Activated naive CD8-positive, alpha-beta T cell (primary cell): ENCODE measurements around the gene HOXD4.

ENCODE experiments used
- H3K27ac Mint-ChIP-seq: one replicate; pipeline ENCODE4 v1.8.0; 2021; ENCODE audit warnings: mixed read lengths
- H3K27me3 Mint-ChIP-seq: one replicate; pipeline ENCODE4 v1.8.0; 2021; ENCODE audit warnings: mixed read lengths
- H3K36me3 Mint-ChIP-seq: one replicate; pipeline ENCODE4 v1.8.0; 2021; ENCODE audit warnings: mixed read lengths
- H3K4me1 Mint-ChIP-seq: one replicate; pipeline ENCODE4 v1.8.0; 2021; ENCODE audit warnings: low read depth, mixed read lengths
- H3K4me3 Mint-ChIP-seq: one replicate; pipeline ENCODE4 v1.8.0; 2021; ENCODE audit warnings: mild to moderate bottlenecking, mixed read lengths
- H3K9me3 Mint-ChIP-seq: one replicate; pipeline ENCODE4 v1.8.0; 2021; ENCODE audit warnings: low read depth, mixed read lengths

HOXD4 gene

DNA sequence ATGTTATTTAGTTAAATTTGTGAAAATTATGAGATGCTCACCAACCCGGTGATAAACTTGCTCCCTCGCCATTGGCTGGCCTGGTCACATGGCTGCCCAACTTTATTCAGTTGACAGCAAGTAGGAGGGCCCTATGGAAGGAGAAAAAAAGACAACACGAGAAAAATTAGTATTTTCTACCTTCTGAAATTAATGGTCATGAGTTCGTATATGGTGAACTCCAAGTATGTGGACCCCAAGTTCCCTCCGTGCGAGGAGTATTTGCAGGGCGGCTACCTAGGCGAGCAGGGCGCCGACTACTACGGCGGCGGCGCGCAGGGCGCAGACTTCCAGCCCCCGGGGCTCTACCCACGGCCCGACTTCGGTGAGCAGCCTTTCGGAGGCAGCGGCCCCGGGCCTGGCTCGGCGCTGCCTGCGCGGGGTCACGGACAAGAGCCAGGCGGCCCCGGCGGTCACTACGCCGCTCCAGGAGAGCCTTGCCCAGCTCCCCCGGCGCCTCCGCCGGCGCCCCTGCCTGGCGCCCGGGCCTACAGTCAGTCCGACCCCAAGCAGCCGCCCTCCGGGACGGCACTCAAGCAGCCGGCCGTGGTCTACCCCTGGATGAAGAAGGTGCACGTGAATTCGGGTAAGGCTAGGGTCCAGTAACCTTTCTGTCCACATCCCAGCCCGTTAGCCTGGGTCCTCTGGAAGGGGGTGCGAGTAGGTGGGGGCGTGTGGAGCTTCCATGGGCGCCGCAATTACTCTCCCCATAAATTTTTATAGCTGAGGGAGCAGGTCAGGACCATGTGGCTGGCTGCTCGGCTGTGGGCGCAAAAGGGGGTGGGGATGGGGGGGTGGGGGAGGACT is at the start of gene HOXD4:
Gene HOXD4 (plus strand): TSS at position 109 of the 846 bp plus-strand sequence. CDS start 84 bp downstream, at position 193.
- Mint-ChIP-seq H3K27ac (no peak within 1 kb of the TSS), H3K27me3 (peaks cover 55% of the 10 kb centered on the region), H3K4me1 (peaks cover 17% of the 10 kb centered on the region), H3K4me3 (peak within 1 kb of the TSS; percentile 44), H3K9me3 (no peaks in the 10 kb centered on the region), H3K36me3 (no peaks in the 10 kb centered on the region)

DNA sequence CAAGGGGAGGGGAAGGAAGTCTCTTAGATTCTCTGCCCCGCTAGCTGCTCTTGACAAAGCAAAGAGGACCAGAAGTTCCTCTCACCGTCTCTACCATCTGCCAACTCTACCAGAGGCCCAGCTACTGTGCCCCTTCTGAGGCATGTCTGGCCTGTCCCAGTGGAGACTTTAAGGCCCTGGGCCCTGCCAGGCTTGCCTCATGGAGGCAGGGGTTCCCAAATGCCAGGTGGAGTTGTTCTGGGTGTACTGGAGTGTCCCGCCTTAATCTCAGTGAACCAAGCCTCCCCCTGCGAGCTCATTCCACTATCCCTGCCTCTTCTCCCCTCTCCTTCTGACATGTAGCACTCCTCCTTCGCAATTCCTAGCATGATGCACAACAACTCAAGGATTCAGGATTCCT is 49.5 kb upstream of the HOXD4 start:
- Mint-ChIP-seq H3K4me1 (peaks cover 35% of the 10 kb centered on the region), H3K9me3 (no peaks in the 10 kb centered on the region), H3K36me3 (no peaks in the 10 kb centered on the region), H3K27me3 (peaks cover 57% of the 10 kb centered on the region), H3K4me3 (no peak overlapping the region), H3K27ac (no peak overlapping the region)

DNA sequence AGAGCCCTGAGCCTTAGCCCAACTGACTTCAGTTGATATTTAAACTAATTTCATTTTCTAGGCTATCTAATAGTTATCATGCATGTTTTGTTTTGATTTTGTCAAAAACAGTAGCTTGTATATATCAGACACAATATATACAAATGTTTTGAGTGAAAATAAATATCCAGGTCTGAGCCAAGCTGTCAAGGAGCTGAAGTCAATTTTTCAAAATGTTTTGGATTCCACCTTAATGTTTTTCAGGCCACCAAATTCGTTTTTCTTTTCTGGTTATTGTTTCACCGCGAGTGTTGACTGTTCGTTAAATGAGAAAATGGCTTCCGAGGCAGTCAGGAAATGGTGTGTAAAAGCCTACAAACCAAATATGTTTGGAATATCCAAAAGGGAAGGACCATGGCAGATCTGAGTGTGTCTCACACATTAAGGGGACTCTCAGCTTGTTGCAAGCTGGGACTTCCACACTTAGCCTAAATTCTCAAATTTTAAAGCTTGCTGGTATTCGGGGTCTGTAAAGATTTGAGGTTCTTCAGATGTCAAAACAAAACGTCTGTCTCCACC is 49.0 kb upstream of the HOXD4 start:
- H3K36me3 Mint-ChIP-seq: no peaks in the 10 kb centered on the region

DNA sequence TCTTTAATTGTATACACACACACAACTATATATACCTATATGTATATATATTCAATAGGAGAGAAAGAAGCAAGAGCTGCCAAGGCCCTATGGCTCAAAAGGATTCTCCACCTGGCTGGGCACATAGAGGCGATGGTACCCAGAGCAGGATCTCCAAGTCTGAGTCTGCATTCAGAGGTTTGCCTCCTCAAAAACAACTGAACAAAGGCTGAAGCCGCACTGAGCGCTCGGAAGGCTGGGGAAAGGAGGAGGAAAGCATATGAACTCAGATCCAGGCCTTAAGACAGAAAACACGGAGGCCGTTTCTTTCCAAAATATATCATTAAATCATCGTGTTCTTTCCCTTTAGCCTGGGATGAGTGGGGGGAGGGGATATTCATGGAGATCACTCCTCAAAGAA is 48.2 kb upstream of the HOXD4 start:
- H3K9me3 Mint-ChIP-seq: no peaks in the 10 kb centered on the region
- peaks cover 25% of the 10 kb centered on the region for H3K4me1 Mint-ChIP-seq
- no peak overlapping the region for H3K4me3 Mint-ChIP-seq
- H3K27ac Mint-ChIP-seq: no peak overlapping the region
- H3K27me3 Mint-ChIP-seq: peaks cover 52% of the 10 kb centered on the region
- H3K36me3 Mint-ChIP-seq: no peaks in the 10 kb centered on the region

More for the DNA sequence above, 49.0 kb upstream of the HOXD4 start:
- Mint-ChIP-seq H3K27ac (no peak overlapping the region), H3K27me3 (peaks cover 57% of the 10 kb centered on the region), H3K4me1 (peaks cover 33% of the 10 kb centered on the region), H3K4me3 (no peak overlapping the region), H3K9me3 (no peaks in the 10 kb centered on the region)

- Mint-ChIP-seq H3K27me3 (peaks cover 51% of the 10 kb centered on the region), H3K4me3 (no peak overlapping the region), H3K4me1 (peaks cover 26% of the 10 kb centered on the region), H3K36me3 (no peaks in the 10 kb centered on the region), H3K27ac (no peak overlapping the region), H3K9me3 (no peaks in the 10 kb centered on the region)
These were observed 47.5 kb upstream of the HOXD4 start for GRCh38 chr2:176103742-176104315.

DNA sequence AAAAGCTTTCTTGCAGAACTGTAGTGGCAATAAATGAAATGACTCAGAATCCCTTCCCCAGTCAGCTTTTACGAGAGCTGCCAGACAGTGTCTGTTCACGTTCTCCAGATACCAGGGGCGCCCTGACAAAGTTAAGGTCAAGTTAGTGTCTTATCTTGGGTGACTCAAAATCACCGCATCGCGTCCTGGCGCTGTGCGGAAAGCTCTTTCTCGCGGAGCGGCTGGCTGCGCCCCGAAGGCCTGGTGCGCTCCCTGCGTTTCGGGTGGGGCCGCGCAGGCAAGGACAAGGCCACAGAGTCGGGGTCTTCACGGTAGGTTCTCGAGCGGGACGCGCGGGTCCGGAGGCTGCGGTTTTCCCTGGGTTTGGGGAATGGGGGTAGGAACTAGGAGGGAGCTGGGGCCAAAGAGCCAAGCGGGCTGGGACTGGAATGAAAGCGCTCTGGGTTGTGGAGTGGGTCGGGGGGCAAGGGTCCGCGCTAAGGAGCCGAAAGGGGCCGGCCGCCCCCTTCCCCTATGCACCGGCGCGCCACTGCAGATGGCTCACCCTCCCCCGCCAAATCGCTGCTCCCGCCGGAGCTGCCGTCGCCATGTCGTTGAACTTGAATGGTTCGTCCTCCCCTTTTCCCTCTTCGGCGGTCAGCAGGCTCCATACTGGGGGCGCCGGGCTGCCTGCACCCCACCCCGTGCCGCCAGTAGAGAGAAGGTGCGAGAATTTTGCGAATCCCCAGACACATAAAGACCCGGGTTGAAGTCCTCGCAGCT is 46.9 kb upstream of the HOXD4 start:
- Mint-ChIP-seq H3K27ac (no peak overlapping the region), H3K36me3 (no peaks in the 10 kb centered on the region), H3K4me1 (peaks cover 30% of the 10 kb centered on the region), H3K9me3 (no peaks in the 10 kb centered on the region), H3K27me3 (peaks cover 52% of the 10 kb centered on the region), H3K4me3 (no peak overlapping the region)

GRCh38 chr2:176105078-176105729 is 46.1 kb upstream of the HOXD4 start:
- H3K9me3 Mint-ChIP-seq: no peaks in the 10 kb centered on the region
- H3K36me3 Mint-ChIP-seq: no peaks in the 10 kb centered on the region
- peaks cover 30% of the 10 kb centered on the region for H3K4me1 Mint-ChIP-seq
- no peak overlapping the region for H3K27ac Mint-ChIP-seq
- H3K27me3 Mint-ChIP-seq: peaks cover 56% of the 10 kb centered on the region
- H3K4me3 Mint-ChIP-seq: no peak overlapping the region

GRCh38 chr2:176105730-176106580 is 45.4 kb upstream of the HOXD4 start:
- peaks cover 30% of the 10 kb centered on the region for H3K4me1 Mint-ChIP-seq
- peaks cover 59% of the 10 kb centered on the region for H3K27me3 Mint-ChIP-seq
- no peaks in the 10 kb centered on the region for H3K9me3 Mint-ChIP-seq
- no peak overlapping the region for H3K27ac Mint-ChIP-seq
- no peaks in the 10 kb centered on the region for H3K36me3 Mint-ChIP-seq
- H3K4me3 Mint-ChIP-seq: peak overlapping the region; percentile 84

DNA sequence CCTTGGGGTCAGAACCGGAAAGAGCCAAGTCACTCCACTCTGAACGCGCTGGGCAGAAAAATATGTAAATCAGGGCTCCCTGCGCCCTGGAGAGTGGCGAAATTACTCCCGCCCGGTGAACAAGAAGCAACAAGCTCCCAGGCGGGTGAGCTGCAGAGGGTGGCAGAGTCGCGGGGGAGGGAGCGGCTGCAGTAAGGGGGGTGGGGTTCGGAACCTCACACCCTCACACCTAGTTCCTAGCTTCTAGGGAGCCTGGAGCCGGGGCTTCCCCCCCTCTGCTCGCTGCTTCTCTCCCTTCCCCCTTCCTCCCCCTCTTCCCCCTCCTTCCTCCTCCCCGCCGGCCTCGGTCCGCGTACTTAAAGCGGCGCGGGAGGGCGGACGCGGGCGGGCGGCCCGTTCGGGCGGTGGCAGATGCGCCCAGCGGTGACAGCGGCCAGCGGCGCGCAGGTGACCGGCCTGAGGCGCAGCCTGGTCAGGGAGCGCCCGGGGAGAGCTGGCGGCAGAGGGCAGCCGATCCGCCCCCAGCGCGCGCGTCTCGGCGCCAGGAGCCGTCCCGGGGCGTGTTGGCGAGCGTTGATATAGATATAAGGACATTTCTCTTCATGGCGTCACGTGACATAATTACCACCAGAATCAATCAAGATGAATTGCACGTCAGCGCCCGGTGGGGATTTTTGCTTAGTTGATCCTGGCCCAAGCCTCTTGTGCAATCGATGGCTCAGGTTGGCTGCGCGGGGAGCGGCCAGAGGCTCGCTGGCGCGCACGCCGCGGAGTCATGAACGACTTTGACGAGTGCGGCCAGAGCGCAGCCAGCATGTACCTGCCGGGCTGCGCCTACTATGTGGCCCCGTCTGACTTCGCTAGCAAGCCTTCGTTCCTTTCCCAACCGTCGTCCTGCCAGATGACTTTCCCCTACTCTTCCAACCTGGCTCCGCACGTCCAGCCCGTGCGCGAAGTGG is 44.5 kb upstream of the HOXD4 start, which contains the start of gene HOXD11:
Gene HOXD11 (plus strand): TSS at position 700 of the 959 bp plus-strand sequence. CDS start 76 bp downstream, at position 776.
- Mint-ChIP-seq H3K4me1 (peaks cover 32% of the 10 kb centered on the region), H3K27ac (peak within 1 kb of the TSS; percentile 41), H3K27me3 (peaks cover 61% of the 10 kb centered on the region), H3K9me3 (no peaks in the 10 kb centered on the region), H3K4me3 (peak within 1 kb of the TSS; percentile 84), H3K36me3 (peaks cover 2% of the 10 kb centered on the region)

- Mint-ChIP-seq H3K27ac (no peak overlapping the region), H3K9me3 (no peaks in the 10 kb centered on the region), H3K27me3 (peaks cover 58% of the 10 kb centered on the region), H3K4me3 (no peak overlapping the region), H3K36me3 (peaks cover 2% of the 10 kb centered on the region), H3K4me1 (peaks cover 32% of the 10 kb centered on the region)
These were observed 43.6 kb upstream of the HOXD4 start for GRCh38 chr2:176107731-176108181.

GRCh38 chr2:176109192-176109901 is 42.0 kb upstream of the HOXD4 start:
- Mint-ChIP-seq H3K4me3 (peak overlapping the region; percentile 23), H3K27me3 (peaks cover 61% of the 10 kb centered on the region), H3K9me3 (no peaks in the 10 kb centered on the region), H3K4me1 (peaks cover 28% of the 10 kb centered on the region), H3K27ac (peak overlapping the region; percentile 25), H3K36me3 (peaks cover 2% of the 10 kb centered on the region)

- H3K36me3 Mint-ChIP-seq: peaks cover 2% of the 10 kb centered on the region
- H3K27ac Mint-ChIP-seq: peak overlapping the region; percentile 25
- H3K4me3 Mint-ChIP-seq: no peak overlapping the region
- no peaks in the 10 kb centered on the region for H3K9me3 Mint-ChIP-seq
- H3K4me1 Mint-ChIP-seq: peaks cover 23% of the 10 kb centered on the region
- H3K27me3 Mint-ChIP-seq: peaks cover 60% of the 10 kb centered on the region
These were observed 41.4 kb upstream of the HOXD4 start for GRCh38 chr2:176109946-176110345.
